Amniotic stem cell (primary cell): Measurements from ENCODE around the gene RALGPS1.

Experiments
- DNase-seq: peaks from one replicate; lab custom pipeline; 2025; lab: John Stamatoyannopoulos, UW

RALGPS1 gene

GRCh38 chr9:127189628-127190027 lies 275.0 kb downstream of the RALGPS1 start:
- no peak for DNase-seq

- DNase-seq, result no peak
Observed at GRCh38 chr9:127192744-127193143, 278.2 kb downstream of the RALGPS1 start.

- DNase-seq, result no peak
Observed at GRCh38 chr9:127193483-127193882, 278.9 kb downstream of the RALGPS1 start.

DNA sequence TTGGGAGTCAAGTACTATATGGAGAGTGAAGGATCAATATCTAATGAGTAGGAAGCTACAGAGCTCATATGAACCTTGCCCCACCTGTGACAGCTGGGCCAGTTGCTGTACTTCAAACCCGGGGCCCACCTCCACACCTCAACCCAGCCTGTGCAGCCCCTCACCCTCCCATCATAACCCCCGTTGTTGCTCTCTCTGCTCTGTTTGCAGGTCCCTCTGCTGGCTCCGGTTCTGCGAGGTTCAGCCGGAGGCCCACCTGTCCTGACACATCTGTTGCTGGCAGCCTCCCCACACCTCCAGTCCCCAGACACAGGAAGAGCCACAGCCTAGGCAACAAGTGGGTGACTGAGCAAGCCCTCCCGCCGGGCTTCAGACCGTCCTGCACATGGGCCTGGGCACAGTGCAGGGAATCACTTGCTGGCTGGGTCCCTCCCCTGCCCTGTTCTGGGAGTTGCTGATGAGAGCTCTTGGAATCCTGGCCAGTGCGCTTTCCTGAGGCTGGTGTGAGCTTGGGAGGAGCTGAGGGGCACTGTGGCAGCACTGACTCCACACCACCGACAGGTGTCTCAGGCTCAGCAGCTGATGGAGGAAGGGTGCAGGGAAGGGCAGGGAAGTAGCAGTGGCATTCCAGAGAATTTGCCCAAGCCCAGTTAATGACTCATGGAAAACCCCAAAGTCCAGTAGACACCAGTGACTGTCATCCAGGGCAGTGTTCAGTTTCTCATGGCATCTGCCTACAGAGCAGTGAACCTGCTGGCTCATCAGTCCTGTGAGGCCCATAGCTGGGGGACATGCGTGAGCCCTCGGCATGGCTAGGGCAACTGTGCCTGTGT lies 280.5 kb downstream of the RALGPS1 start:
- no peak for DNase-seq

DNA sequence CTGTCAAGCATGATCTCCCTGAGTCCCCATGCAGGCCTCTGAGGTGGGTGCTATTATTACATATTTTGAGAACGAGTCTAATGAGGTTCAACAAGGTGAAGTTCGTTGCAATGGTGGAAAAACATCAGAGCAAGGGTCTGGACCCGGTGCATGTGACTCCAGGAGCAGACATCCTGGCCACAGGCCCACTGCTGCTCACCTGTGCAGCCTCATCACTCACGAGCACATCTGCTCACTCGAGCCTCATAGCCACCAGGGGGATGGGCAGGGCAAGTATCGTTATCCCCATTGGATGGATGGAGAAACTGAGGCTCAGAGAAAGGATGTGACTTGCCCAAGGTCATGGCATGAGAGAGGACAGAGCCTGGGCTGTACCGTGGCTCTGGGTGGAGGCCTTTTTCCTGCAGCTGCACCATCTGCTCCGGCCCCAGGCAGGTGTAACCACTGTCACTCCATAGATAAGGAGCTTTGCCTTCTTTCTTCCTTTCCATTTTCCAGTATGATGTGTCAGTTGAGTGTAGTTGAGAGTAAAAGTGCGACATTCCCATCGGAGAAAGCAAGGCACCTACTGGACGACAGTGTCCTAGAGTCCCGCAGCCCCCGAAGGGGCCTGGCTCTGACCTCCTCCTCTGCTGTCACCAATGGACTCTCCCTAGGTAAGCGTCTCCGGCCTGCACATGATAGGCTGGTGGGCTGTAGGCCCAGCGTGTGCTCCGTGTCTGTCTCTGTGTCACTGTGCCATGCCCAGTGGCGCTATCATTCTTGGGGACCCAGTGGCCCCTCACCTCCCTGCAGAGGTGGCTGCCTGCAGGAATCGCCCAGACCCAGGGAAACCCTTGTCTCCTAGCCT lies 281.6 kb downstream of the RALGPS1 start:
- DNase-seq, result no peak

DNA sequence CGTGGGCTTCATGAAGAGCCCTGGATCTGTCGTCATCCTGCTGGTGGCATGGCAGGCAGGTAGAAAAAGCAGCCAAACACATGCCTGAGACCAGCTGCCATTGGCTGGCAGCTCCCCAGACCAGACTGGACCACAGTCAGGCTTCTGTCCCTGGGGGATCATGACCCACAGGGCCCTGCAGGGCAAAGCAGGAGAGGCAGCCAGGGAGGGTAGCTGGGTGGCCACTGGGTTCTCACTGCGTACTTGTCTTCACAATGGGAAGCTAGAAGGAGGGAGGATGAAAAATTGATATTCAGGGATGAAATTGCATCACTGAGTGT lies 282.2 kb downstream of the RALGPS1 start:
- no peak for DNase-seq

GRCh38 chr9:127197186-127197860 lies 282.7 kb downstream of the RALGPS1 start:
- DNase-seq, result no peak

- no peak for DNase-seq
Observed at GRCh38 chr9:127197861-127198430, 283.4 kb downstream of the RALGPS1 start.

- DNase-seq, result no peak
Observed at GRCh38 chr9:127198587-127198986, 284.0 kb downstream of the RALGPS1 start.

- DNase-seq, result peak; percentile 23
Observed at GRCh38 chr9:127199001-127199791, 284.6 kb downstream of the RALGPS1 start.

DNA sequence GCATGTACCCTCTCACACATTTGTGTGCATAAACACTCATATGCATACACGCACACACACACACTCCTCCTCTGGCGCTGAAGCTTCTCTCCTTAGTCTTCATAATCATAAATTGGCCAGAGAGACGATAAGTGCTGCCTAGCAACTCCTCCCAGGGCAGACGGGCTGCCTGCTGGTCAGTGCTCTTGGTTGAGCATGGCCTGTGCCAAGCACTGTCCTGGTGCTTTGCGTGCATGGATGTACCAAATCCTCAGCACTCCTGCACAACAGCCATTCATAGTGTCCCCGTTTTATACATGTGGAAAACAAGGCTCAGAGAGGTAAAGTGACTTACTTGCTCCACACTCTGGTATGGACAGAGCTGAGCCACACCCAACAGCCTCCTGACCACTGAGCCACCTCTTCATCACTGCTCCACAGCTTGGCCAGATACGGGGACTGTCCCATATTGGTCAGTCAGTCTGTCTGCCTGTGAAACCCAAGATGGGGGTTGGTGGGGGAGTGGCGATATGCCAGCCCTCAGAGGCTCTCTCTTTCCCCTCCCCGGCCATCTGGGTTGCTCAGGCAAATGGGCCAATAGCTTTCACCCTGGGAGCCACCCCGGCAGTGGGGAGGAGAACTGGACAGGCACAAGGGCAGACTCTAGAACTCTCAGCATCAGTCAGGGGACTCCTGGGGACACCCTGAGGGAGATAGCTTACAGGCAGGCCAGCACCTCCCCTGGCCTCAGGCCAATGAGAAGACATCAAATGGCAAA lies 285.7 kb downstream of the RALGPS1 start:
- no peak for DNase-seq

DNA sequence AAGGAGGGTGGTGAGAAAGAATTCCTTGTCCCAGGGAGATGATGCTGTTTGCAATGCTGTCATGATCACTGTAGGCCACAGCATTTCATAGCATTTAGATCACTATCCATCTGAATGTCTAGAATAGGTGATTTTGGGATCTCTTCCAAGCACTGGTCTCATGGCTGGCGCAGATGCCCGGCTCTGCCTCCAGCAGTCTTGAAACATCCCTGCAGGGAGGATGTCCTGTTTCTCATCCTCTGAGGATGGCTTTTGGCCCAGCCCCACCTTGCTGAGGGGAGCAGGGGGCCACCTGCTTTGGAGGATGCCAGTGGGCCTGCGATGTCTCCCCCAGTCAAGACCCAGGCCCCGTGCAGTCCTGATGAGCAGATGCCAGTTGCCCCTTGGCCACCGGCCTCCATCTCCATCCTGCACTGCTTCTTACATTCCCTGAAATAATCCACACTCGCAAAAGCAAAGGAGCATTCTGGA lies 286.5 kb downstream of the RALGPS1 start:
- DNase-seq, result no peak

DNA sequence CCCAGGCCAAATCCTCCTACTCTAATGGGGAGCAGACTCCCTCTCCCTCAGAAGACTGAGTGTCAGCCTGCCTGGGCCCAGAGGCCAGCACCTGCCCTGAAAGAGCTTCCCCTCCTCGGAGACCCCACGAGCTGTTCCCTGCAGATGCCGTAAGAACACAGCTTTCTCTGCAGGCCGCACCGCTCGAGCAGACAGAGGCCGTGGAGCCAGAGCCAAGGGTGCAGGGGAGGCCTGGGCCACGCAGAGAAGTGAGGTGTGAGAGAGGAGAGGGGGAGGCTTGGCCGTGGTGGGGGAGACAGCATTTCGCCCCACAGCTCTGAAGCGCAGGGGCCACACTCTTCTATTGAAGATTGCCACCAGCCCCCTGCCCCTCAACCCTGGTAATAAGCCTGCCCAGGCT lies 287.1 kb downstream of the RALGPS1 start:
- no peak for DNase-seq

GRCh38 chr9:127202461-127203169 lies 288.0 kb downstream of the RALGPS1 start:
- no peak for DNase-seq

DNA sequence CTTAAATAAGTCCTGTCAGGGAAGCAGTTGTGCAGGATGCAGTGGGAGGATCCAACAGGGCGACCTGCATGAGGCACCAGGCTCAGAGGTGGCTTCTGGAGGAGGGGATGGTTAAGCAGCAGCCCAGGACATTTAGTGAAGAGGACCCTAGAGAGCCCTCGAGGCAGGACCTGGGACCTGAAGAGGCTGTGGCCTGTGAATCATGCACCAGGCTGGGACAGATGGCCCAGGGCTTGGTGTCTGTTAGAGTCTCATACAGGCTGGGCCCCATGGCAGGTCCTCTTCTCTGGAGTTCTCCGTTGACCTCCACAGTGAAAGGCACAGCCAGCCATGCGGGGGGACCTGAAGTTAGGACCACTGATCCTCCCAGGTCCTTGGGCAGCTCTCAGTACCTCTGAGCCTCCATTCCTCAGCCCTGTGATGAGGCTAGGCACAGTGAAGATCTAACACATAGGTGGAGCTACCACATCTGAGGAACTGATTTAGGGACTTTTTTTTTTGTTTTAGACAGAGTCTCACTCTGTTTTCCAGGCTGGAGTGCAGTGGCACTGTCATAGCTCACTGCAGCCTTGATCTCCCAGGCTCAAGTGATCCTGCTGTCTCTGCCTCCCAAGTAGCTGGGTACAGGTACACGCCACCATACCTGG lies 289.2 kb downstream of the RALGPS1 start:
- no peak for DNase-seq

DNA sequence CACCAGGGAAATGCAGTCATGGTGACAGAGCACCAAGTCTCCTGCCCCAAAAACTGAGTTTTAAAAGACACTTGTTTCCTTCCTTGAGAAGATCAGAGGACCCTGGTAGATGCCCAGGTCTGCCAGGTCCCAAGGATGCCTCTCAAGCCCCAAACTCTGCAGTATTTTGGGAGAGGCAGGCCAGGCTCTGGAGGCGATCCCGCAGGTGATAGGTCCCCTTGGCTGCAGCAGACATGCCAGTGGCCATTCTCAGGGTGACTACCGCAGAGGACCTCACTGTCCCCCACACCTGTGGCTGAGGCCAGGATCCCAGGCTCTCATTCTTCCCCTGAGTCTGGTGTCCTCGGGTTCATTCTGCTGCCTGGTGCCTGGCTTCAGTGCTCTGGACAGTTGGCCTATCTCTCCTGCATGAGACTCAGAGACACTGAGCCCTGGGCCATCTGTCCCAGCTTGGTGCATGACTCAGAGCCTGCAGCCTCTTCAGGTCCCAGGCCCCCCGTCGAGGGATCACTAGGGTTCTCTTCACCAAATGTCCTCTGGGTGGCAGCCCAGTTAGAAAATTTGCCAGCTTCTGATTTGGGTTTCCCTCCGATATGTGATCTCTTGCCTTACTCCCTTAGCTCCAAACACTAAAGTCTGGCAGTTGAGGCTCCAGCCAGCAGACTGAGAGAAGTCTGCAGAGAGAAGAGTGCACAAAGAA lies 290.3 kb downstream of the RALGPS1 start:
- peak; percentile 54 for DNase-seq

DNA sequence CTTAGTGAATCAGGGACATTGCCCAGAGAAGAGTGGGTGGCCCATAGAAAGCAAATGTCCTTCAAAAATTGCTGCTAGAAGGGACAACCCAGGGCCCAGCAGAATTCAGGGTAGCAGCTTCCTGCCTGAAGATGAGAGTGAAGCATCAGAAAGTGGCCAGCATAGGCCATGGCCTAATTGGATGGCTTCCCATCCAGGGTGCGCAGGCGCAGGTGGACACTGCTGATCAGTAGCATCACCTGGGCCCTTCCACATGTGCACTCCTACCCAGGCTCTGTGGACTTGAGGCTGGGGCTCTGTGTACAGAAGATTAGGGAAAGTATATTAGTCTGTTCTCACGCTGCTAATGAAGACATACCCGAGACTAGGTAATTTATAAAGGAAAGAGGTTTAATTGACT lies 291.4 kb downstream of the RALGPS1 start:
- DNase-seq, result no peak

- DNase-seq, result no peak
Observed at GRCh38 chr9:127206666-127207065, 292.1 kb downstream of the RALGPS1 start.
